Neural progenitor cell (in vitro differentiated cells): ENCODE data around the gene COX20. TPM values are rescaled to one million over a fixed set of nuclear protein-coding genes. Genes with fewer than 3 reads are reported as not detected.

Experiments
- DNase-seq: peaks from one replicate; pipeline ENCODE4 v3.0.0-alpha.2; 2016; ENCODE audit warnings: low spot score
- H2AFZ ChIP-seq: fragments of 200-600 bp; sonication (generic); replicated peaks from 2 replicates; pipeline ENCODE4 v1.6.1; 2016; ENCODE audit warnings: antibody characterized with exemption
- H3F3A ChIP-seq: fragments of 200-600 bp; sonication (generic); 2 replicates; pipeline ENCODE4 v1.6.1; 2016; ENCODE audit warnings: antibody characterized with exemption, low read depth
- H3K27ac ChIP-seq: fragments of 200-600 bp; sonication (generic); 2 replicates; pipeline ENCODE4 v1.5.1; 2016; ENCODE audit warnings: mild to moderate bottlenecking
- H3K27me3 ChIP-seq: fragments of 200-600 bp; sonication (generic); 2 replicates; pipeline ENCODE4 v1.6.1; 2016; ENCODE audit warnings: mild to moderate bottlenecking, moderate library complexity
- H3K36me3 ChIP-seq: fragments of 200-600 bp; sonication (generic); 2 replicates; pipeline ENCODE4 v1.5.1; 2016
- H3K4me1 ChIP-seq: fragments of 200-600 bp; sonication (generic); 2 replicates; pipeline ENCODE4 v1.6.1; 2016; ENCODE audit warnings: mixed run types
- H3K4me2 ChIP-seq: fragments of 200-600 bp; sonication (generic); 2 replicates; pipeline ENCODE4 v1.6.1; 2016
- H3K4me3 ChIP-seq: fragments of 200-600 bp; sonication (generic); 2 replicates; pipeline ENCODE4 v1.5.1; 2016
- H3K79me2 ChIP-seq: fragments of 200-600 bp; sonication (generic); 2 replicates; pipeline ENCODE4 v1.6.1; 2016; ENCODE audit warnings: low read depth
- H3K9ac ChIP-seq: fragments of 200-600 bp; sonication (generic); 2 replicates; pipeline ENCODE4 v1.6.1; 2016
- H3K9me3 ChIP-seq: fragments of 200-600 bp; sonication (generic); 2 replicates; pipeline ENCODE4 v1.5.1; 2016; ENCODE audit warnings: low read depth
- H4K20me1 ChIP-seq: fragments of 200-600 bp; sonication (generic); 2 replicates; pipeline ENCODE4 v1.6.1; 2016; ENCODE audit warnings: low read depth
- H3K27ac Mint-ChIP-seq: 3 replicates; pipeline ENCODE4 v1.8.0; 2021; ENCODE audit warnings: mixed read lengths
- H3K27me3 Mint-ChIP-seq: 2 replicates; pipeline ENCODE4 v1.8.0; 2022; ENCODE audit warnings: low read depth, mild to moderate bottlenecking, inconsistent platforms, moderate library complexity, mixed read lengths; ENCODE audit not compliant: insufficient read depth
- H3K36me3 Mint-ChIP-seq: 3 replicates; pipeline ENCODE4 v1.8.0; 2021; ENCODE audit warnings: mixed read lengths
- H3K4me1 Mint-ChIP-seq: 3 replicates; pipeline ENCODE4 v1.8.0; 2021; ENCODE audit warnings: mixed read lengths
- H3K4me3 Mint-ChIP-seq: 3 replicates; pipeline ENCODE4 v1.8.0; 2021; ENCODE audit warnings: mild to moderate bottlenecking, moderate library complexity, mixed read lengths
- H3K9me3 Mint-ChIP-seq: 3 replicates; pipeline ENCODE4 v1.8.0; 2020; ENCODE audit warnings: mixed read lengths
- EZH2 ChIP-seq: fragments of 200-600 bp; sonication (generic); IDR thresholded peaks from 2 replicates; pipeline ENCODE4 v1.6.1; 2017; ENCODE audit warnings: antibody characterized with exemption, mild to moderate bottlenecking, moderate library complexity
- EZH2phosphoT487 ChIP-seq: fragments of 200-600 bp; sonication (generic); IDR thresholded peaks from 2 replicates; pipeline ENCODE4 v1.6.1; 2017; ENCODE audit warnings: antibody characterized with exemption
- total RNA-seq: library from RNA; depleted of rRNA; stranded (reverse); fragments of >200 nt; gene quantifications from 2 replicates; pipeline ENCODE4 v1.2.3, GENCODE V29; 2015; ENCODE audit warnings: low replicate concordance
- TF ChIP-seq, protein P1 (sequence below): fragments of 200-600 bp; sonication (generic); IDR thresholded peaks from 2 replicates; pipeline ENCODE4 v1.5.1; 2017; ENCODE audit warnings: antibody characterized with exemption, mild to moderate bottlenecking

Gene COX20, protein sequence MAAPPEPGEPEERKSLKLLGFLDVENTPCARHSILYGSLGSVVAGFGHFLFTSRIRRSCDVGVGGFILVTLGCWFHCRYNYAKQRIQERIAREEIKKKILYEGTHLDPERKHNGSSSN
- 24.0 and 81.6 TPM in 2 replicates for total RNA-seq

DNA sequence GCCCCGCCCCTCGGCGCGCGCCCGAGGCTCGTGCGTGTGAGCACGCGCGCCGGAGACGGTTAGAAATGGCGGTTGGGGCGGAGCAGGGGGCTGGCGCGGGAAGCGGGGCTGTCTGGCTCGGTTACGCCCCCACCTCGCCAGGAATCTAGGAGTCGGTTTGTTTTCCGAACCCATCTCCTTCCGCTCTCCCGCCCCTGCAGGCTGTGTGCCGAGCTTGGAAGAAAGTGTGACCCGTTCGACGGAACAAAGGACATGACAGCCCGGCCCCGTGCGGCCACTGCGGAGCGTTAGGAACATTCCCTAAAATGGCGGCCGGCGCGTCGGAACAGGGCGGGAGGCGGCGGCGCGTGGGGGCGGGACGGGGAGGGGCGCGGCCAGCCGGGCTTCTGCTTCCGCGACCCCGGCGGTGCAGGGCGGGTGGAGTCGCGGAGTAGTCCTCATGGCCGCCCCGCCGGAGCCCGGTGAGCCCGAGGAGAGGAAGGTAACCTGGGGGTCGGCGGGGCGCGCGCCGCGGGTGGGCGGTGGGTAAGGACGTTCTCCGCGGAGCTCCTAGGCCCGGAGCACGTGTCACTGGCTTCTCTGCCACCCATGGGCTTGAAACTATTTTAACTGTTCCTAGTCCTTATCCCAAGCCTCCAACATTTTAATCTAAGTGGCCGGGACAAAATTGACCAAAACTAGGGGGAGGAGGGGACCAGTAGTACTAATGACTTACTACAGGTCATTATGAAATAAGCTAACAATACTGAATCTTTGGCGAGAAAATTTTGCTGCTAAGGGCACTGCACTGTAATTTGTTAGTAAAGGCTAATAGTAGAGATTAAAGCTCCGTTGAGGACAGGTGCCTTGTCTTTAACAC lies at the start of gene COX20:
Gene COX20, plus strand, starts transcription at position 383 of the 859 bp plus-strand sequence. Its CDS starts 57 bp downstream, at position 440.
- DNase-seq = peak; percentile 97
- peak within 1 kb of the TSS; percentile 92 for H3K4me3 Mint-ChIP-seq
- peaks cover 69% of the 10 kb centered on the region for H3F3A ChIP-seq

DNA sequence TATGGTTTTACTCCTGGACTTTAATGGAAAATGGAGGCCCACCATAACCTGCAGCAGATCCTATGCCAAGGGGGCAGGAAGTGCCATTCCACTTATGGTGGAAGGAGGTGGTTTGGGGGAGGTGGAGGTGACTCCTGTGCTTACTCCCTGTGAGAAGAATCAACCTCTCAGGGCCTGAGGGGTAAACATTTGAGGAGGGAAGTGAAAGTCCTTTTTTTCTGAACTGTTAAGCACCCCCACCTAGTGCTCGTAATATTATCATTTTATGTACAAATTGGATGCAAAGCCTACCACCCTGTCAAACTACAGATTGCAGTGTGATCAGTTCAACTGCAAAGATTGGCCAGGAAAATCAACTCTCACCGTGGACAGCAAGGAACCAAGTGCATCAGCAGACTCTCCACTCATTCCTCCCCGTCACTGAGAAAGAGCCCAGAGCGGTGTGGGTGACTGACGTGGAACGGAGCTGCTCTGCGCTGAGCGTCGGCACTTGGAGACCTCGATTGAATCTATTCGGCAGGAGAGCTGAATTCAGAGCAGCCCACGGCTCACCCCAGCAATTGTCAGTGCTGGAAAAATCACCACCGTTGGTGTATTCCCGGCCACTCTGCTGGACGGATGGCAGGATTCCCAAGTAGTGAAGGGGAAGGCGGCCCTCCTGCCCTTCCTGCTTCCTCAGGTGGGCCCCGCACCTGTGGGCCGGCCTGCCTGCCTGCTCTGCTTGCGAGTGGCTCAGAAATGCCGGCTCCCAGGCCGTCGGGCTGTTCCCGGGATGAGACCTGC lies 46.8 kb upstream of the COX20 start:
- no peaks in the 10 kb centered on the region for H3K36me3 ChIP-seq
- H3K9me3 ChIP-seq = no peaks in the 10 kb centered on the region
- H3K27ac ChIP-seq = no peak overlapping the region
- TF ChIP-seq EZH2phosphoT487 (no peak), EZH2 (no peak)
- TF ChIP-seq, protein P1, sequence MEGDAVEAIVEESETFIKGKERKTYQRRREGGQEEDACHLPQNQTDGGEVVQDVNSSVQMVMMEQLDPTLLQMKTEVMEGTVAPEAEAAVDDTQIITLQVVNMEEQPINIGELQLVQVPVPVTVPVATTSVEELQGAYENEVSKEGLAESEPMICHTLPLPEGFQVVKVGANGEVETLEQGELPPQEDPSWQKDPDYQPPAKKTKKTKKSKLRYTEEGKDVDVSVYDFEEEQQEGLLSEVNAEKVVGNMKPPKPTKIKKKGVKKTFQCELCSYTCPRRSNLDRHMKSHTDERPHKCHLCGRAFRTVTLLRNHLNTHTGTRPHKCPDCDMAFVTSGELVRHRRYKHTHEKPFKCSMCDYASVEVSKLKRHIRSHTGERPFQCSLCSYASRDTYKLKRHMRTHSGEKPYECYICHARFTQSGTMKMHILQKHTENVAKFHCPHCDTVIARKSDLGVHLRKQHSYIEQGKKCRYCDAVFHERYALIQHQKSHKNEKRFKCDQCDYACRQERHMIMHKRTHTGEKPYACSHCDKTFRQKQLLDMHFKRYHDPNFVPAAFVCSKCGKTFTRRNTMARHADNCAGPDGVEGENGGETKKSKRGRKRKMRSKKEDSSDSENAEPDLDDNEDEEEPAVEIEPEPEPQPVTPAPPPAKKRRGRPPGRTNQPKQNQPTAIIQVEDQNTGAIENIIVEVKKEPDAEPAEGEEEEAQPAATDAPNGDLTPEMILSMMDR = no peak
- H3K4me3 ChIP-seq = no peak overlapping the region
- H3K79me2 ChIP-seq = no peaks in the 10 kb centered on the region
- Mint-ChIP-seq H3K4me1 (peaks cover 23% of the 10 kb centered on the region), H3K4me3 (no peak overlapping the region), H3K27me3 (peaks cover 2% of the 10 kb centered on the region), H3K9me3 (peaks cover 4% of the 10 kb centered on the region), H3K27ac (peak overlapping the region; percentile 50), H3K36me3 (no peaks in the 10 kb centered on the region)
- H3K9ac ChIP-seq = no peak overlapping the region
- DNase-seq = no peak
- H4K20me1 ChIP-seq = no peaks in the 10 kb centered on the region
- no peak overlapping the region for H3K4me2 ChIP-seq
- H2AFZ ChIP-seq = peak overlapping the region; percentile 34
- no peaks in the 10 kb centered on the region for H3K27me3 ChIP-seq
- H3K4me1 ChIP-seq = peaks cover 24% of the 10 kb centered on the region
- peaks cover 10% of the 10 kb centered on the region for H3F3A ChIP-seq

More for the DNA sequence above, at the start of gene COX20:
- Histone ChIP-seq H3K9ac (peak within 1 kb of the TSS; percentile 97), H3K9me3 (no peaks in the 10 kb centered on the region), H3K79me2 (peaks cover 49% of the 10 kb centered on the region), H3K36me3 (peaks cover 10% of the 10 kb centered on the region), H4K20me1 (peaks cover 22% of the 10 kb centered on the region), H3K27ac (peak within 1 kb of the TSS; percentile 100), H2AFZ (peak within 1 kb of the TSS; percentile 90), H3K4me3 (peak within 1 kb of the TSS; percentile 82), H3K4me2 (peak within 1 kb of the TSS; percentile 85), H3K4me1 (peaks cover 17% of the 10 kb centered on the region), H3K27me3 (no peaks in the 10 kb centered on the region)
- Mint-ChIP-seq H3K27ac (peak within 1 kb of the TSS; percentile 99), H3K36me3 (peaks cover 21% of the 10 kb centered on the region), H3K9me3 (no peaks in the 10 kb centered on the region), H3K4me1 (peaks cover 33% of the 10 kb centered on the region), H3K27me3 (peaks cover 8% of the 10 kb centered on the region)
- TF ChIP-seq EZH2phosphoT487 (no peak), EZH2 (no peak)
- TF ChIP-seq, protein P1 = no peak

DNA sequence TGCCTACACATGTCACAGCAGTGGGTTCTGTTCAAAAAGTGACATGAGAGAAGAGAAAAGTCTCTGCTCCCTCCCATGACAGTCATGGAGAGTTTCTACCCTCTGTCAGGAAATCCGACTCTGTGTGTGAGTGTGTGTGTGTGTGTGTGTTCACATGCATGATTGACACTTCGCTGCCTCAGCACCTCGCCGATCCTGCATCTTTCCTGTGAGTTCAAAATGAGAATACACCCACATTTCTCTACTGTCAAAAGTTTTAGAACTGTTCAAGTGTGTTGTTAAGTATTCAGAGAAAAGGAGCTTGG lies 46.2 kb upstream of the COX20 start:
- DNase-seq = peak; percentile 45
- Mint-ChIP-seq H3K36me3 (no peaks in the 10 kb centered on the region), H3K27ac (peak overlapping the region; percentile 84), H3K4me3 (no peak overlapping the region), H3K27me3 (peaks cover 2% of the 10 kb centered on the region), H3K9me3 (peaks cover 4% of the 10 kb centered on the region), H3K4me1 (peaks cover 23% of the 10 kb centered on the region)
- Histone ChIP-seq H3F3A (peaks cover 10% of the 10 kb centered on the region), H3K4me2 (no peak overlapping the region), H3K4me1 (peaks cover 24% of the 10 kb centered on the region), H3K9me3 (no peaks in the 10 kb centered on the region), H3K27ac (no peak overlapping the region), H3K4me3 (no peak overlapping the region), H3K27me3 (no peaks in the 10 kb centered on the region), H3K79me2 (no peaks in the 10 kb centered on the region), H4K20me1 (no peaks in the 10 kb centered on the region), H2AFZ (peak overlapping the region; percentile 34), H3K36me3 (no peaks in the 10 kb centered on the region), H3K9ac (no peak overlapping the region)
- TF ChIP-seq EZH2phosphoT487 = no peak
- TF ChIP-seq, protein P1 = no peak
- no peak for TF ChIP-seq EZH2
